22Rv1 (cell line): Measurements from ENCODE around the gene IL13RA2.

Experiments
- ZFX ChIP-seq: fragments of 450-650 bp; IDR thresholded peaks from 2 replicates; pipeline ENCODE4 v1.6.1; 2017; ENCODE audit warnings: antibody characterized with exemption, borderline replicate concordance
- TF ChIP-seq, protein P1 (sequence below): fragments of 450-650 bp; IDR thresholded peaks from 2 replicates; pipeline ENCODE4 v1.5.1; 2017; ENCODE audit warnings: mild to moderate bottlenecking

DNA sequence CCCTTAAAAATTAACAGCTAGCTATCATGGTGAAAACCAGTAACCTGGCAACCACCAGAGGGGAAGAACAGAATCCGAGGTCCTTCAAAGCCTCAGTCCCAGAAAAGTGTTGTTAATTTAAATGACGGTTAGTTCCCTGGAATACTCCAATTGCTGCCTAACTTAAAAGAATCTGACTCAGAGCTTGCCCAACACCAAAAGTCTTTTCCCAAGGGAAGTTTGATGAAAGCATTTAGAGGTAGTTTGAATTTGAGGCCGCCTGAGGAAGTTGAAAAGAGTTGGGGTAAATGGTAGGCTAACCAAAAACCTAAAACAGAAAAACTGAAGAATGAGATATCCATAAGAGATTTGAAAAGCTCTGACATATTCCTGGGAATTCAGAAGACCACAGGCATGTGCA lies 46.6 kb downstream of the IL13RA2 start:
- TF ChIP-seq, protein P1, sequence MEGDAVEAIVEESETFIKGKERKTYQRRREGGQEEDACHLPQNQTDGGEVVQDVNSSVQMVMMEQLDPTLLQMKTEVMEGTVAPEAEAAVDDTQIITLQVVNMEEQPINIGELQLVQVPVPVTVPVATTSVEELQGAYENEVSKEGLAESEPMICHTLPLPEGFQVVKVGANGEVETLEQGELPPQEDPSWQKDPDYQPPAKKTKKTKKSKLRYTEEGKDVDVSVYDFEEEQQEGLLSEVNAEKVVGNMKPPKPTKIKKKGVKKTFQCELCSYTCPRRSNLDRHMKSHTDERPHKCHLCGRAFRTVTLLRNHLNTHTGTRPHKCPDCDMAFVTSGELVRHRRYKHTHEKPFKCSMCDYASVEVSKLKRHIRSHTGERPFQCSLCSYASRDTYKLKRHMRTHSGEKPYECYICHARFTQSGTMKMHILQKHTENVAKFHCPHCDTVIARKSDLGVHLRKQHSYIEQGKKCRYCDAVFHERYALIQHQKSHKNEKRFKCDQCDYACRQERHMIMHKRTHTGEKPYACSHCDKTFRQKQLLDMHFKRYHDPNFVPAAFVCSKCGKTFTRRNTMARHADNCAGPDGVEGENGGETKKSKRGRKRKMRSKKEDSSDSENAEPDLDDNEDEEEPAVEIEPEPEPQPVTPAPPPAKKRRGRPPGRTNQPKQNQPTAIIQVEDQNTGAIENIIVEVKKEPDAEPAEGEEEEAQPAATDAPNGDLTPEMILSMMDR = no peak
- no peak for TF ChIP-seq ZFX
